Suprapubic skin (tissue), 3 donors: ENCODE data around the gene PGM3.

Experiments
- CTCF ChIP-seq, 2 donors: fragments of 200-600 bp in 1 of 2; fragments of 450-650 bp in 1 of 2; sonication (generic) in 1 of 2; IDR thresholded peaks; one replicate each; pipeline ENCODE4 v1.5.1; 2016 to 2019; ENCODE audit warnings: antibody characterized with exemption in 2 of 2, mild to moderate bottlenecking in 1 of 2, moderate library complexity in 1 of 2
- POLR2AphosphoS5 ChIP-seq, 3 donors: sonication (generic); formaldehyde crosslinking; IDR thresholded peaks; one replicate each; pipeline ENCODE4 v1.6.1; 2017; ENCODE audit warnings: antibody characterized with exemption in 3 of 3

- TF ChIP-seq CTCF (IDR thresholded peaks at IDR 0.05) (no peak), POLR2AphosphoS5 (IDR thresholded peaks at IDR 0.05) (no peak)
Measured at GRCh38 chr6:83167726-83168278, 25.3 kb downstream of the PGM3 start.
